SHP77 treated with DMSO at 0.1 percent for 48 hours (cell line): Measurements from ENCODE around the gene PPP1R2C.

Source experiments
- DNase-seq: peaks from one replicate; lab custom pipeline; 2025; lab: John Stamatoyannopoulos, UW

Gene PPP1R2C

DNA sequence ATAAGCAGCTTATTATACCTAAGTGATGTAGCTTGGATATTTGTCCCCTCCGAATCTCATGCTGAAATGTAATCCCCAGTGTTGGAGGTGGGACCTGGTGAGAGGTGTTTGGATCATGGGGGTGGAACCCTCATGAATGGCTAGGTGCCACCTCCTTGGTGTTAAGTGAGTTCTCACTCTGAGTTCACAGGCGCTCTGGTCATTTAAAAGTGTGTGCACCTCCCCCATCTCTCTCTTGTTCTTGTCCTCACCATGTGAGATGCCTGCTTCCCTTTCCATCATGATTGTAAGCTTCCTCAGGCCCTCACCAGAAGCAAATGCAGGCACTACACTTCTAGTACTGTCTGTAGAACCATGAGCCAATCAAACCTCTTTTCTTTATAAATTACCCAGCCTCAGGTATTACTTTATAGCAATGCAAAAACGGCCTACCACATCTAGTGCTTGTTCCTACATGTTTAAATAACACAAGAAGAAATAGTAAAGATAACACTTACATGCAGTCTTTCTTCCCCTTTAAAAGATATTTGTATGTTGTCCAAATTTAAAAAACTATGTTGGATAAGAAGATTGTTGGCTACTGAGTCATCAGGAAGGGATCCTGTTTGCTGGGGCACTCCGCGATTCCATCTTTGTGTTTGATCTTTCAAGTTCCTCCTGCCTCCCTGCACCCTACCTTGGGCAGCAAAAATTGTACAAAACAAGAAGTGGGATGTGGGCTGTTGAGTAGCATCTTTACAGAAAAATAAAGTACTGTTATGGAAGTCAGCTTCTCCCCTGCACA, 29.7 kb downstream of the PPP1R2C start:
- no peak for DNase-seq

DNA sequence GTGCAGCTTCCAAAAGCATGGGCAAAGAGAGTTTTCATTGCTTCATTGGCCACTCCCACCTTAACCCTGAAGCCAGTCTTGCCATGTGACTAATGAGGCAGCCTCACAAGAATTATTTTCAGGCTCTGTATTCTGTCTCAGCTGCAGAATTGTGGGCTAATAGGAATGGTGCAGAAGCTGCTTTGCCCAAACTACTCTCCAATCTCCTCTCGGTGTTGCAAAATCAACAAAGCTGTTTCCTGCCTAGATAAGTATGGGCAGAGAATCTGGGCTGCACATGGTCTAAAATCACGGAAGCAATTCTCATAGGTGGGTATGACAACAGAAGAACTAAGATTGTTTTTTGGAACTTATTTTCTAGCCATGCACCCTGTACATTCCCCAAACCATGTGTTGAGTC, 31.4 kb downstream of the PPP1R2C start:
- DNase-seq: no peak

GRCh38 chrX:42740456-42740855, 37.5 kb downstream of the PPP1R2C start:
- no peak for DNase-seq

DNA sequence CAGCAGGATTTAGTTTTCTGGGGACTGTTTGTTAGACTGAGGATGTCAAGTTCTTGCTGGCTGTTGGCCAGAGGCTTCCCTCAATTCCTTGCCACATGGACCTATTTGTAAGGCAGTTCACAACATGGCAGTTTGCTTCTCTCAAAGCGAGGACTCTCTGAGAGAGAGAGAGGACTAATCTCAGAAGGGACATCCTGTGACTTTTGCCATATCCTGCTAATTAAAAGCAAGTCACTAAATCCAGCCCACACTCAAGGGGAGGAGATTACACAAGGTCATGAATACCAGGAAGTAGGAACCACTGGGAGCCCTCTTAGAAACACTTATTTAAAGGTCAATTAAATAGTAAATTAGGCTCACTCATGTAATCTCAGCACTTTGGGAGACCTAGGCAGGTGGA, 38.2 kb downstream of the PPP1R2C start:
- no peak for DNase-seq

GRCh38 chrX:42739258-42739657, 38.7 kb downstream of the PPP1R2C start:
- no peak for DNase-seq

GRCh38 chrX:42738552-42738951, 39.4 kb downstream of the PPP1R2C start:
- DNase-seq: no peak

GRCh38 chrX:42735250-42735649, 42.7 kb downstream of the PPP1R2C start:
- no peak for DNase-seq

DNA sequence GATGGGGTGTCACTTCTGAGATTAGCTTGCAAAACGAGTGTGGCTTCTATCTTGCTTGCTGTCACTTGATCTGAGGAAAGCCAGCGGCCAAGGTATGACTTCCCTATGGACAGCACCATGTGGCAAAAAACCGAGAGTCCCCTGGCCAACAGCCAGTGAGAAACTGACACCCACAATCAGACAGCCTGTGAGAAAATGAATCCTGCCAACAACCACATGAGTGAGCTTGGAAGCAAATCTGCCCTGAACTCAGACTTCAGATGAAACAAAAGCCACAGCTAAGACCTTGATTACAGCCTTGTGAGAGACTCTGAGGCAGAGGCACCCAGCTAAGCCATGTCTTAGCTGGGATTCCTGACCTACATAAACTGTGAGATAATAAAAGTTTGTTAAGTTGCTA, 45.5 kb downstream of the PPP1R2C start:
- no peak for DNase-seq
